SK-N-SH (cell line): ENCODE results near the gene WHAMM.

Experiments
- EP300 ChIP-seq, 2 experiments: IDR thresholded peaks; 2 replicates each; pipeline versions ENCODE4 v1.4.0 to v1.6.1; 2012; ENCODE audit warnings: borderline replicate concordance in 1 of 2, low read depth in 1 of 2, low read length in 1 of 2
- GABPA ChIP-seq: IDR thresholded peaks from 2 replicates; pipeline ENCODE4 v1.4.0; 2012; ENCODE audit warnings: low read depth, mild to moderate bottlenecking
- NRF1 ChIP-seq: IDR thresholded peaks from 2 replicates; pipeline ENCODE4 v1.6.1; 2012; ENCODE audit warnings: low read depth, mild to moderate bottlenecking, low read length
- RXRA ChIP-seq: IDR thresholded peaks from 2 replicates; pipeline ENCODE4 v1.4.0; 2012; ENCODE audit warnings: low read depth, mild to moderate bottlenecking, borderline replicate concordance
- TCF12 ChIP-seq: IDR thresholded peaks from 2 replicates; pipeline ENCODE4 v1.4.0; 2012
- TF ChIP-seq, protein P1 (sequence below): fragments of 200-600 bp; sonication (generic); IDR thresholded peaks from 2 replicates; pipeline ENCODE4 v1.6.1; 2017; ENCODE audit warnings: antibody characterized with exemption, mild to moderate bottlenecking, moderate library complexity
- TF ChIP-seq, protein P2 (sequence below): IDR thresholded peaks from 2 replicates; pipeline ENCODE4 v1.6.1; 2012; ENCODE audit warnings: mild to moderate bottlenecking, low read depth, low read length, moderate library complexity
- TF ChIP-seq, protein P3 (sequence below): fragments of 150-350 bp; IDR thresholded peaks from 2 replicates; pipeline ENCODE4 v1.6.1; 2016; ENCODE audit warnings: mild to moderate bottlenecking, low read depth, low read length

DNA sequence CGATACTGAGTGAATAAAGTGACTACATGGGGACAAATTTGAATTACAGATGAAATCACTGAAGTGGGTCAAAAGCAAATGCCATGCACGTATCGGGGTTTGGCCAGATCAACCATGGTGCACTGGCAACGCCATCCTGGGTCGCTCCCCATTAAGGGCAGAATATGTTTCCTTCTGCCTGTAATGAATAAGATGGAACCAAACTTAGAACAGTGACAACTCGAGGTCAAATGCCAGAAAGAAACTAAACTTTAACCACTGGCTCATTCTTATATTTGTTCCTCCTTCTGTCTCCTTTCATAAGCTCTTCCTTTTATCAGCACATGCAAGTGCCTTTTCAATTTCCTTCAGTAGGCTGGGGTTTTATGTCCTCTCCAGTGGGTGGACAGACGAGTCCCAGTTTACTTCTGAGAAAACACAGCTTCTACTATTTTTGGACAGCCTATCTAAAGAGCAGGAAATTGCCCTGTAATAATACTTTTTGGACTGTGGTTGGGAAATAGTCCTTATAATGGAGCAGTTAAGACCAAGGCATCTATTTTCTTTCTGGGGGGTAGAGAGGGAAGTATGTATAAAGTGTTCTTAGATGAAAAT, 61.4 kb downstream of the WHAMM start:
- TF ChIP-seq, protein P1, sequence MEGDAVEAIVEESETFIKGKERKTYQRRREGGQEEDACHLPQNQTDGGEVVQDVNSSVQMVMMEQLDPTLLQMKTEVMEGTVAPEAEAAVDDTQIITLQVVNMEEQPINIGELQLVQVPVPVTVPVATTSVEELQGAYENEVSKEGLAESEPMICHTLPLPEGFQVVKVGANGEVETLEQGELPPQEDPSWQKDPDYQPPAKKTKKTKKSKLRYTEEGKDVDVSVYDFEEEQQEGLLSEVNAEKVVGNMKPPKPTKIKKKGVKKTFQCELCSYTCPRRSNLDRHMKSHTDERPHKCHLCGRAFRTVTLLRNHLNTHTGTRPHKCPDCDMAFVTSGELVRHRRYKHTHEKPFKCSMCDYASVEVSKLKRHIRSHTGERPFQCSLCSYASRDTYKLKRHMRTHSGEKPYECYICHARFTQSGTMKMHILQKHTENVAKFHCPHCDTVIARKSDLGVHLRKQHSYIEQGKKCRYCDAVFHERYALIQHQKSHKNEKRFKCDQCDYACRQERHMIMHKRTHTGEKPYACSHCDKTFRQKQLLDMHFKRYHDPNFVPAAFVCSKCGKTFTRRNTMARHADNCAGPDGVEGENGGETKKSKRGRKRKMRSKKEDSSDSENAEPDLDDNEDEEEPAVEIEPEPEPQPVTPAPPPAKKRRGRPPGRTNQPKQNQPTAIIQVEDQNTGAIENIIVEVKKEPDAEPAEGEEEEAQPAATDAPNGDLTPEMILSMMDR = no peak
- TF ChIP-seq, protein P2, sequence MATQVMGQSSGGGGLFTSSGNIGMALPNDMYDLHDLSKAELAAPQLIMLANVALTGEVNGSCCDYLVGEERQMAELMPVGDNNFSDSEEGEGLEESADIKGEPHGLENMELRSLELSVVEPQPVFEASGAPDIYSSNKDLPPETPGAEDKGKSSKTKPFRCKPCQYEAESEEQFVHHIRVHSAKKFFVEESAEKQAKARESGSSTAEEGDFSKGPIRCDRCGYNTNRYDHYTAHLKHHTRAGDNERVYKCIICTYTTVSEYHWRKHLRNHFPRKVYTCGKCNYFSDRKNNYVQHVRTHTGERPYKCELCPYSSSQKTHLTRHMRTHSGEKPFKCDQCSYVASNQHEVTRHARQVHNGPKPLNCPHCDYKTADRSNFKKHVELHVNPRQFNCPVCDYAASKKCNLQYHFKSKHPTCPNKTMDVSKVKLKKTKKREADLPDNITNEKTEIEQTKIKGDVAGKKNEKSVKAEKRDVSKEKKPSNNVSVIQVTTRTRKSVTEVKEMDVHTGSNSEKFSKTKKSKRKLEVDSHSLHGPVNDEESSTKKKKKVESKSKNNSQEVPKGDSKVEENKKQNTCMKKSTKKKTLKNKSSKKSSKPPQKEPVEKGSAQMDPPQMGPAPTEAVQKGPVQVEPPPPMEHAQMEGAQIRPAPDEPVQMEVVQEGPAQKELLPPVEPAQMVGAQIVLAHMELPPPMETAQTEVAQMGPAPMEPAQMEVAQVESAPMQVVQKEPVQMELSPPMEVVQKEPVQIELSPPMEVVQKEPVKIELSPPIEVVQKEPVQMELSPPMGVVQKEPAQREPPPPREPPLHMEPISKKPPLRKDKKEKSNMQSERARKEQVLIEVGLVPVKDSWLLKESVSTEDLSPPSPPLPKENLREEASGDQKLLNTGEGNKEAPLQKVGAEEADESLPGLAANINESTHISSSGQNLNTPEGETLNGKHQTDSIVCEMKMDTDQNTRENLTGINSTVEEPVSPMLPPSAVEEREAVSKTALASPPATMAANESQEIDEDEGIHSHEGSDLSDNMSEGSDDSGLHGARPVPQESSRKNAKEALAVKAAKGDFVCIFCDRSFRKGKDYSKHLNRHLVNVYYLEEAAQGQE = no peak
- TF ChIP-seq EP300 (IDR thresholded peaks at IDR 0.05; ENCODE audit: borderline replicate concordance in 1 of 2, low read depth in 1 of 2, low read length in 1 of 2) (no peak), TCF12 (no peak), RXRA (no peak), GABPA (no peak), NRF1 (no peak)
- TF ChIP-seq, protein P3, sequence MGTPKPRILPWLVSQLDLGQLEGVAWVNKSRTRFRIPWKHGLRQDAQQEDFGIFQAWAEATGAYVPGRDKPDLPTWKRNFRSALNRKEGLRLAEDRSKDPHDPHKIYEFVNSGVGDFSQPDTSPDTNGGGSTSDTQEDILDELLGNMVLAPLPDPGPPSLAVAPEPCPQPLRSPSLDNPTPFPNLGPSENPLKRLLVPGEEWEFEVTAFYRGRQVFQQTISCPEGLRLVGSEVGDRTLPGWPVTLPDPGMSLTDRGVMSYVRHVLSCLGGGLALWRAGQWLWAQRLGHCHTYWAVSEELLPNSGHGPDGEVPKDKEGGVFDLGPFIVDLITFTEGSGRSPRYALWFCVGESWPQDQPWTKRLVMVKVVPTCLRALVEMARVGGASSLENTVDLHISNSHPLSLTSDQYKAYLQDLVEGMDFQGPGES = no peak
